OCI-LY7 (cell line): ENCODE measurements around the gene TMEM179. TPM values are rescaled to one million over a fixed set of nuclear protein-coding genes. Genes with fewer than 3 reads are reported as not detected.

ENCODE experiments used
- BruUV-seq: library from RNA; stranded (reverse); fragments of 400-500 nt; replicated peaks from 2 replicates; lab custom pipeline; 2021; lab: Mats Ljungman, UMichigan
- CTCF ChIA-PET: fragments of 300-600 bp; sonication (Branson Sonifier 250); formaldehyde crosslinking; loops from one replicate; lab custom pipeline; 2022; ENCODE audit warnings: antibody characterized with exemption; ENCODE audit not compliant: unreplicated experiment; lab: Charles Lee
- POLR2A ChIA-PET: fragments of 300-600 bp; sonication (Branson Sonifier 250); formaldehyde crosslinking; loops from one replicate; lab custom pipeline; 2022; ENCODE audit warnings: antibody characterized with exemption; lab: Charles Lee
- DNase-seq: peaks from one replicate; pipeline ENCODE4 v3.0.0-alpha.2; 2015; ENCODE audit warnings: low spot score
- H2AFZ ChIP-seq: fragments of 200-600 bp; sonication (generic), shearing (Covaris generic); 2 replicates; pipeline ENCODE4 v1.6.1; 2014; ENCODE audit warnings: mild to moderate bottlenecking, antibody characterized with exemption, low read length, moderate library complexity
- H3K27ac ChIP-seq: fragments of 200-600 bp; sonication (generic); 2 replicates; pipeline ENCODE4 v1.5.1; 2014; ENCODE audit warnings: mixed run types, low read depth, mild to moderate bottlenecking, moderate library complexity, low read length, inconsistent platforms; ENCODE audit not compliant: poor library complexity, severe bottlenecking
- H3K36me3 ChIP-seq: fragments of 200-600 bp; sonication (generic); 2 replicates; pipeline ENCODE4 v1.6.1; 2014; ENCODE audit warnings: mild to moderate bottlenecking, antibody characterized with exemption, low read length, moderate library complexity, mixed read lengths; ENCODE audit not compliant: insufficient read depth
- H3K4me1 ChIP-seq: fragments of 200-600 bp; sonication (generic); 2 replicates; pipeline ENCODE4 v1.5.1; 2014; ENCODE audit warnings: mild to moderate bottlenecking, low read length; ENCODE audit not compliant: insufficient read depth, poor library complexity, severe bottlenecking
- H3K4me2 ChIP-seq: fragments of 200-600 bp; sonication (generic); 2 replicates; pipeline ENCODE4 v1.6.1; 2014; ENCODE audit warnings: mild to moderate bottlenecking, low read length
- H3K4me3 ChIP-seq: fragments of 200-600 bp; sonication (generic); 2 replicates; pipeline ENCODE4 v1.5.1; 2014; ENCODE audit warnings: mild to moderate bottlenecking, low read depth, low read length; ENCODE audit not compliant: poor library complexity, severe bottlenecking
- H3K79me2 ChIP-seq: fragments of 200-600 bp; sonication (generic); 2 replicates; pipeline ENCODE4 v1.6.1; 2016; ENCODE audit warnings: low read depth, mild to moderate bottlenecking, low read length, moderate library complexity, mixed read lengths; ENCODE audit not compliant: insufficient read depth
- H3K9me2 ChIP-seq: fragments of 200-600 bp; sonication (generic); 2 replicates; pipeline ENCODE4 v1.6.1; 2016; ENCODE audit warnings: mild to moderate bottlenecking, low read length, mixed read lengths; ENCODE audit not compliant: insufficient read depth
- H3K9me3 ChIP-seq: fragments of 200-600 bp; sonication (generic); 2 replicates; pipeline ENCODE4 v1.6.1; 2014; ENCODE audit warnings: mild to moderate bottlenecking, mixed run types, low read length, mixed read lengths
- H4K20me1 ChIP-seq: fragments of 200-600 bp; sonication (generic); 2 replicates; pipeline ENCODE4 v1.6.1; 2014; ENCODE audit warnings: mild to moderate bottlenecking, antibody characterized with exemption, low read length, moderate library complexity, mixed read lengths; ENCODE audit not compliant: insufficient read depth
- CTCF ChIP-seq: fragments of 200-600 bp; sonication (generic); conservative IDR thresholded peaks from 2 replicates; pipeline ENCODE4 v1.5.1; 2014; ENCODE audit warnings: mild to moderate bottlenecking, antibody characterized with exemption, low read length, moderate library complexity, mixed read lengths
- EZH2phosphoT487 ChIP-seq: fragments of 200-600 bp; sonication (generic); IDR thresholded peaks from 2 replicates; pipeline ENCODE4 v1.6.1; 2018; ENCODE audit warnings: low read depth, borderline replicate concordance, mild to moderate bottlenecking, mixed run types, antibody characterized with exemption, low read length, moderate library complexity, mixed read lengths
- intact Hi-C: fragments of 100-400 bp; cut with micrococcal nuclease; formaldehyde crosslinking; loops from one replicate; pipeline ENCODE4 v1.10.0; 2022; ENCODE audit not compliant: unreplicated experiment
- total RNA-seq, 2 experiments: library from RNA; depleted of rRNA in 1 of 2; stranded (reverse); fragments of >200 nt in 1 of 2; shearing (Covaris generic) in 1 of 2; gene quantifications; 2 replicates each; pipeline ENCODE4 v1.2.3, GENCODE V29; 2014 to 2022

The TMEM179 gene
- total RNA-seq, 2 experiments from 2014 or later, result not detected

- Histone ChIP-seq H3K4me2 (no peak overlapping the region), H3K36me3 (no peaks in the 10 kb centered on the region), H3K79me2 (no peaks in the 10 kb centered on the region), H3K27ac (no peak overlapping the region), H3K4me1 (no peaks in the 10 kb centered on the region), H3K9me2 (no peaks in the 10 kb centered on the region), H4K20me1 (no peaks in the 10 kb centered on the region), H3K4me3 (no peak overlapping the region), H2AFZ (no peak overlapping the region), H3K9me3 (no peaks in the 10 kb centered on the region)
- BruUV-seq, result no TSS peak
- TF ChIP-seq CTCF, result no peak
- TF ChIP-seq EZH2phosphoT487, result no peak
- ChIA-PET POLR2A (interaction anchor here (0.6 kb wide), 1 partner anchor 43 kb away, joined by 3 read pairs; no protein-coding TSS in a partner anchor), CTCF (interaction anchor here (0.6 kb wide), 1 partner anchor 129 kb away, joined by 4 read pairs; no protein-coding TSS in a partner anchor)
- no peak for DNase-seq
- intact Hi-C loops, result no loop called here
These were observed 34.9 kb upstream of the TMEM179 start for GRCh38 chr14:104639471-104639870.

GRCh38 chr14:104638927-104639450, 34.4 kb upstream of the TMEM179 start:
- CTCF ChIA-PET, result no interaction called here
- Histone ChIP-seq H3K9me2 (no peaks in the 10 kb centered on the region), H3K4me3 (no peak overlapping the region), H3K4me2 (no peak overlapping the region), H4K20me1 (no peaks in the 10 kb centered on the region), H3K79me2 (no peaks in the 10 kb centered on the region), H3K27ac (no peak overlapping the region), H3K4me1 (no peaks in the 10 kb centered on the region), H3K9me3 (no peaks in the 10 kb centered on the region), H3K36me3 (no peaks in the 10 kb centered on the region), H2AFZ (no peak overlapping the region)
- TF ChIP-seq EZH2phosphoT487 (no peak), CTCF (no peak)
- POLR2A ChIA-PET, result no interaction called here
- no TSS peak for BruUV-seq
- DNase-seq, result no peak
- intact Hi-C loops, result no loop called here

- Histone ChIP-seq H3K27ac (no peak overlapping the region), H3K36me3 (no peaks in the 10 kb centered on the region), H3K9me2 (no peaks in the 10 kb centered on the region), H3K4me1 (no peaks in the 10 kb centered on the region), H3K79me2 (no peaks in the 10 kb centered on the region), H3K4me3 (no peak overlapping the region), H3K4me2 (no peak overlapping the region), H3K9me3 (no peaks in the 10 kb centered on the region), H4K20me1 (no peaks in the 10 kb centered on the region), H2AFZ (no peak overlapping the region)
- ChIA-PET CTCF (no interaction called here), POLR2A (no interaction called here)
- no peak for DNase-seq
- intact Hi-C loops, result no loop called here
- TF ChIP-seq EZH2phosphoT487 (no peak), CTCF (no peak)
- BruUV-seq, result no TSS peak
These were observed 33.6 kb upstream of the TMEM179 start for GRCh38 chr14:104638190-104638589.
